ENCODE data around the gene IMPA2. TPM values are rescaled to one million over a fixed set of nuclear protein-coding genes. Genes with fewer than 3 reads are reported as not detected.

The IMPA2 gene
- total RNA-seq (10 to 100 TPM; 18.1 to 73.0 (median 44.3) TPM), polyA plus RNA-seq (10 to 100 TPM; 19.9 to 34.9 TPM)
- long read RNA-seq, donor 1, transcript IMPA2-201 (8 exons, 1,534 nt): major isoform, 87 of 109 reads
- long read RNA-seq, donor 1, partial matches to known transcripts: 6 of 109 reads
- long read RNA-seq, donor 1, other reads (novel, unspliced or antisense): 13 of 109 reads
- long read RNA-seq, donor 2, transcript IMPA2-201 (8 exons, 1,534 nt): major isoform, 7 of 34 reads
- long read RNA-seq, donor 2, partial matches to known transcripts: 13 of 34 reads
- long read RNA-seq, donor 2, other reads (novel, unspliced or antisense): 13 of 34 reads
- long read RNA-seq, donor 3, transcript IMPA2-201 (8 exons, 1,534 nt): major isoform, 51 of 65 reads
- long read RNA-seq, donor 3, partial matches to known transcripts: 5 of 65 reads
- long read RNA-seq, donor 3, other reads (novel, unspliced or antisense): 9 of 65 reads

- peaks cover 0 to 51% (median 17%) of the 10 kb centered on the region in 12 donors for H3K4me1 ChIP-seq
- peak within 1 kb of the TSS; percentile 83 to 99 (median 95) for H3K27ac ChIP-seq
- DNase-seq (no peak), ATAC-seq (peak in 1 of 4 donors; percentile 85)
- intact Hi-C loops (cut with DNase I): loop anchor here in 9 of 10 donors (1.0 to 5.0 kb wide), 11 partner anchors 14 to 249 kb away; partner anchors contain the start of genes CHMP1B (in 3 of the 9) and MPPE1 (in 3 of the 9)
- no peaks in the 10 kb centered on the region for H3K36me3 ChIP-seq
- H3K4me3 ChIP-seq: peak within 1 kb of the TSS; percentile 70 to 97 (median 89)
- no peaks in the 10 kb centered on the region for H3K9me3 ChIP-seq
- H3K27me3 ChIP-seq: no peaks in the 10 kb centered on the region
- TF ChIP-seq POLR2A (IDR thresholded peaks at IDR 0.05): no peak
- no peak for TF ChIP-seq CTCF (IDR thresholded peaks at IDR 0.05)
- WGBS, 4 donors: 1 to 3% (median 1%) methylated on average over 21 to 42 of the region's 42 CpGs; no CpG with 5 or more reads in 1 of the 4 donors
Measured at GRCh38 chr18:11981192-11981542, at the start of gene IMPA2. Gene IMPA2, plus strand, starts transcription at chr18:11981507. Its CDS starts 163 bp downstream, at chr18:11981670.

GRCh38 chr18:11932393-11932792 lies 48.9 kb upstream of the IMPA2 start:
- ATAC-seq: no peak
- WGBS, 4 donors: 88 to 93% (median 92%) methylated on average over 5 to 14 of the region's 14 CpGs
- Histone ChIP-seq H3K27ac (no peak overlapping the region), H3K4me3 (no peak overlapping the region), H3K27me3 (no peaks in the 10 kb centered on the region), H3K4me1 (no peaks in the 10 kb centered on the region), H3K36me3 (no peaks in the 10 kb centered on the region), H3K9me3 (no peaks in the 10 kb centered on the region)
- no peak for DNase-seq
- intact Hi-C loops (cut with DNase I): no loop called here
- TF ChIP-seq CTCF (IDR thresholded peaks at IDR 0.05) (no peak), POLR2A (IDR thresholded peaks at IDR 0.05) (no peak)

- DNase-seq (peak; percentile 57 to 80 (median 71)), ATAC-seq (peak in 3 of 4 donors; percentile 66 to 81 (median 76))
- H3K27me3 ChIP-seq: no peaks in the 10 kb centered on the region
- no peaks in the 10 kb centered on the region for H3K4me1 ChIP-seq
- no peak overlapping the region for H3K27ac ChIP-seq
- no peaks in the 10 kb centered on the region for H3K9me3 ChIP-seq
- H3K36me3 ChIP-seq: no peaks in the 10 kb centered on the region
- intact Hi-C loops (cut with DNase I): loop anchor here (1.0 to 2.0 kb wide), 5 partner anchors 56 to 101 kb away; no protein-coding TSS in a partner anchor
- TF ChIP-seq POLR2A (IDR thresholded peaks at IDR 0.05) (no peak), CTCF (IDR thresholded peaks at IDR 0.05) (peak; percentile 70 to 95 (median 82))
- WGBS, 4 donors: 1 to 5% (median 4%) methylated on average over 4 of the region's 4 CpGs
- H3K4me3 ChIP-seq: no peak overlapping the region
Measured at GRCh38 chr18:11937874-11938478, 43.3 kb upstream of the IMPA2 start.

- no peaks in the 10 kb centered on the region for H3K9me3 ChIP-seq
Measured at GRCh38 chr18:11940956-11941355, 40.4 kb upstream of the IMPA2 start.

More at GRCh38 chr18:11940956-11941355, 40.4 kb upstream of the IMPA2 start:
- no peaks in the 10 kb centered on the region for H3K27me3 ChIP-seq
- no peak for ATAC-seq
- no peak for DNase-seq
- H3K4me1 ChIP-seq: peaks cover 0 to under 1% (median 0%) of the 10 kb centered on the region in 12 donors
- no peaks in the 10 kb centered on the region for H3K36me3 ChIP-seq
- no peak overlapping the region for H3K4me3 ChIP-seq
- no peak overlapping the region for H3K27ac ChIP-seq
- 84 to 94% (median 92%) methylated on average over 2 of the region's 2 CpGs for WGBS, 4 donors
- intact Hi-C loops (cut with DNase I): loop anchor here in 2 of 10 donors (5.0 kb wide), 2 partner anchors 96 to 209 kb away; no protein-coding TSS in a partner anchor
- no peak for TF ChIP-seq POLR2A (IDR thresholded peaks at IDR 0.05)
- TF ChIP-seq CTCF (IDR thresholded peaks at IDR 0.05): no peak
